ENCODE results near the gene POU2AF3.
"Not testable (repeated sequence)": the region's sequence is repeated elsewhere in the genome, so short reads cannot be mapped to it uniquely, and the experiment has no call there.

The POU2AF3 gene

DNA sequence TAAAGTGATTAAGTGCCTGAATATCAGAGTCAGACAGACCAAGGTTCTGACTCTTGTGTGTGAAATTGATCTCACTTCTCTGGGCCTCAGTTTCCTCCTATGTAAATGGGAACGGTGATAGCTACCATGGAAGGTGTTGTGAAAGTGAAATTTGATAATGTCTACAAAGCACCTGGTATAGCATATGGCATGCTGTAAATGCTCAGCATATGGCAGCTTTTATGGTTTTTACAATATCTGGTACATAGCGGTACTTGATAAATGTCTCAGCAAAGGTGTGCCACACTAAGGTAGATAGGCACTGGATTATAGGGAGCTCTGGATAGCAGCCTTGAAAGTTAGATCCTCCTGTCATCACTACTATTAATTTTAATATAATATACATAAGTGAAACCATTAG is 32.9 kb upstream of the POU2AF3 start:
- no peaks in the 10 kb centered on the region for H3K9me3 ChIP-seq (ENCODE audit: control insufficient read depth, low read length)
- H2BK5ac ChIP-seq (ENCODE audit: low read depth, low read length, poor library complexity, severe bottlenecking): no peak overlapping the region
- H3K23ac ChIP-seq (ENCODE audit: low read length in 2 of 2): no peak overlapping the region
- H3K79me1 ChIP-seq (replicated peaks; ENCODE audit: low read length, poor library complexity, severe bottlenecking): no peaks in the 10 kb centered on the region
- no peak overlapping the region for H3K4me2 ChIP-seq (ENCODE audit: low read length, poor library complexity, severe bottlenecking)
- H2AFZ ChIP-seq (ENCODE audit: low read depth, low read length): no peak overlapping the region
- H3K27me3 ChIP-seq (ENCODE audit: control insufficient read depth in 1 of 2, insufficient read depth in 1 of 2, low read length in 2 of 2): peaks cover 0 to 4% of the 10 kb centered on the region in 2 experiments
- no peak overlapping the region for H2AK5ac ChIP-seq (ENCODE audit: low read length, severe bottlenecking)
- no peak overlapping the region for H4K91ac ChIP-seq (ENCODE audit: low read length)
- no peak overlapping the region for H3K14ac ChIP-seq (ENCODE audit: low read length in 2 of 2)
- no peak for DNase-seq
- no peaks in the 10 kb centered on the region for H3K36me3 ChIP-seq (ENCODE audit: control insufficient read depth in 1 of 2, insufficient read depth in 2 of 2, low read depth in 1 of 2, low read length in 2 of 2)
- WGBS: 85% methylated on average over 2 of the region's 2 CpGs
- H3K18ac ChIP-seq (ENCODE audit: low read depth in 1 of 2, low read length in 2 of 2): no peak overlapping the region
- H3K9ac ChIP-seq (ENCODE audit: low read length): no peak overlapping the region
- no peak overlapping the region for H2BK12ac ChIP-seq (ENCODE audit: low read length in 2 of 2)
- H2BK120ac ChIP-seq (ENCODE audit: low read depth, low read length): no peak overlapping the region
- no peak overlapping the region for H4K8ac ChIP-seq (ENCODE audit: low read length)
- no peaks in the 10 kb centered on the region for H3K4me1 ChIP-seq (ENCODE audit: control insufficient read depth, insufficient read depth, low read depth, low read length)
- H3K27ac ChIP-seq (ENCODE audit: low read length, poor library complexity, severe bottlenecking): no peak overlapping the region
- no peak overlapping the region for H2BK15ac ChIP-seq (ENCODE audit: low read depth, poor library complexity, severe bottlenecking)
- no peak overlapping the region for H3K4ac ChIP-seq (ENCODE audit: low read depth in 1 of 2, low read length in 2 of 2)
- H3K4me3 ChIP-seq (ENCODE audit: insufficient read depth in 1 of 2, low read depth in 1 of 2, low read length in 2 of 2): no peak overlapping the region

- 100% methylated on average over 3 of the region's 4 CpGs for WGBS
- H2AFZ ChIP-seq (ENCODE audit: low read depth, low read length); H3K23ac ChIP-seq (ENCODE audit: low read length in 2 of 2): not testable (repeated sequence)
Observed at GRCh38 chr11:111268303-111268702, 30.0 kb upstream of the POU2AF3 start.

GRCh38 chr11:111269146-111269868 is 29.0 kb upstream of the POU2AF3 start:
- WGBS: 75% methylated on average over 5 of the region's 5 CpGs
- no peak overlapping the region for H2AFZ ChIP-seq (ENCODE audit: low read depth, low read length)

More at GRCh38 chr11:111268303-111268702, 30.0 kb upstream of the POU2AF3 start:
- not testable (repeated sequence) for H2BK12ac ChIP-seq (ENCODE audit: low read length in 2 of 2); DNase-seq; H4K8ac ChIP-seq (ENCODE audit: low read length); H2BK15ac ChIP-seq (ENCODE audit: low read depth, poor library complexity, severe bottlenecking); H3K4ac ChIP-seq (ENCODE audit: low read depth in 1 of 2, low read length in 2 of 2); H3K4me1 ChIP-seq (ENCODE audit: control insufficient read depth, insufficient read depth, low read depth, low read length); H3K27me3 ChIP-seq (ENCODE audit: control insufficient read depth in 1 of 2, insufficient read depth in 1 of 2, low read length in 2 of 2); H2AK5ac ChIP-seq (ENCODE audit: low read length, severe bottlenecking); H3K14ac ChIP-seq (ENCODE audit: low read length in 2 of 2); H3K36me3 ChIP-seq (ENCODE audit: control insufficient read depth in 1 of 2, insufficient read depth in 2 of 2, low read depth in 1 of 2, low read length in 2 of 2); H4K91ac ChIP-seq (ENCODE audit: low read length); H2BK5ac ChIP-seq (ENCODE audit: low read depth, low read length, poor library complexity, severe bottlenecking); H3K4me3 ChIP-seq (ENCODE audit: insufficient read depth in 1 of 2, low read depth in 1 of 2, low read length in 2 of 2); H3K9ac ChIP-seq (ENCODE audit: low read length); H3K9me3 ChIP-seq (ENCODE audit: control insufficient read depth, low read length); H2BK120ac ChIP-seq (ENCODE audit: low read depth, low read length); H3K18ac ChIP-seq (ENCODE audit: low read depth in 1 of 2, low read length in 2 of 2); H3K79me1 ChIP-seq (replicated peaks; ENCODE audit: low read length, poor library complexity, severe bottlenecking); H3K4me2 ChIP-seq (ENCODE audit: low read length, poor library complexity, severe bottlenecking); H3K27ac ChIP-seq (ENCODE audit: low read length, poor library complexity, severe bottlenecking)

GRCh38 chr11:111272420-111272819 is 25.9 kb upstream of the POU2AF3 start:
- no peak for DNase-seq
- no peak overlapping the region for H3K23ac ChIP-seq (ENCODE audit: low read length in 2 of 2)
- no peak overlapping the region for H2AFZ ChIP-seq (ENCODE audit: low read depth, low read length)
- H2BK12ac ChIP-seq (ENCODE audit: low read length in 2 of 2): no peak overlapping the region
- no peak overlapping the region for H2BK15ac ChIP-seq (ENCODE audit: low read depth, poor library complexity, severe bottlenecking)
- H3K14ac ChIP-seq (ENCODE audit: low read length in 2 of 2): no peak overlapping the region
- WGBS: 84% methylated on average over 1 of the region's 3 CpGs
- H4K91ac ChIP-seq (ENCODE audit: low read length): no peak overlapping the region
- H2BK120ac ChIP-seq (ENCODE audit: low read depth, low read length): no peak overlapping the region
- no peaks in the 10 kb centered on the region for H3K36me3 ChIP-seq (ENCODE audit: control insufficient read depth in 1 of 2, insufficient read depth in 2 of 2, low read depth in 1 of 2, low read length in 2 of 2)
- H3K9me3 ChIP-seq (ENCODE audit: control insufficient read depth, low read length): no peaks in the 10 kb centered on the region
- no peaks in the 10 kb centered on the region for H3K79me1 ChIP-seq (replicated peaks; ENCODE audit: low read length, poor library complexity, severe bottlenecking)
- H4K8ac ChIP-seq (ENCODE audit: low read length): no peak overlapping the region
- no peak overlapping the region for H3K4me2 ChIP-seq (ENCODE audit: low read length, poor library complexity, severe bottlenecking)
- H3K4ac ChIP-seq (ENCODE audit: low read depth in 1 of 2, low read length in 2 of 2): no peak overlapping the region
- no peak overlapping the region for H3K18ac ChIP-seq (ENCODE audit: low read depth in 1 of 2, low read length in 2 of 2)
- H2BK5ac ChIP-seq (ENCODE audit: low read depth, low read length, poor library complexity, severe bottlenecking): no peak overlapping the region
- H3K27ac ChIP-seq (ENCODE audit: low read length, poor library complexity, severe bottlenecking): no peak overlapping the region
- H2AK5ac ChIP-seq (ENCODE audit: low read length, severe bottlenecking): no peak overlapping the region
- H3K27me3 ChIP-seq (ENCODE audit: control insufficient read depth in 1 of 2, insufficient read depth in 1 of 2, low read length in 2 of 2): peaks cover 0 to 3% of the 10 kb centered on the region in 2 experiments
- no peaks in the 10 kb centered on the region for H3K4me1 ChIP-seq (ENCODE audit: control insufficient read depth, insufficient read depth, low read depth, low read length)
- no peak overlapping the region for H3K4me3 ChIP-seq (ENCODE audit: insufficient read depth in 1 of 2, low read depth in 1 of 2, low read length in 2 of 2)
- no peak overlapping the region for H3K9ac ChIP-seq (ENCODE audit: low read length)

More at GRCh38 chr11:111269146-111269868, 29.0 kb upstream of the POU2AF3 start:
- Histone ChIP-seq H3K79me1 (replicated peaks; ENCODE audit: low read length, poor library complexity, severe bottlenecking) (no peaks in the 10 kb centered on the region), H3K9me3 (ENCODE audit: control insufficient read depth, low read length) (no peaks in the 10 kb centered on the region), H2BK5ac (ENCODE audit: low read depth, low read length, poor library complexity, severe bottlenecking) (no peak overlapping the region), H3K14ac (ENCODE audit: low read length in 2 of 2) (no peak overlapping the region), H3K27me3 (ENCODE audit: control insufficient read depth in 1 of 2, insufficient read depth in 1 of 2, low read length in 2 of 2) (peaks cover 0 to 4% of the 10 kb centered on the region in 2 experiments), H3K9ac (ENCODE audit: low read length) (no peak overlapping the region), H3K23ac (ENCODE audit: low read length in 2 of 2) (no peak overlapping the region), H3K4ac (ENCODE audit: low read depth in 1 of 2, low read length in 2 of 2) (no peak overlapping the region), H3K4me2 (ENCODE audit: low read length, poor library complexity, severe bottlenecking) (no peak overlapping the region), H2BK12ac (ENCODE audit: low read length in 2 of 2) (no peak overlapping the region), H2BK15ac (ENCODE audit: low read depth, poor library complexity, severe bottlenecking) (no peak overlapping the region), H3K36me3 (ENCODE audit: control insufficient read depth in 1 of 2, insufficient read depth in 2 of 2, low read depth in 1 of 2, low read length in 2 of 2) (no peaks in the 10 kb centered on the region), H4K91ac (ENCODE audit: low read length) (no peak overlapping the region), H3K4me1 (ENCODE audit: control insufficient read depth, insufficient read depth, low read depth, low read length) (no peaks in the 10 kb centered on the region), H3K4me3 (ENCODE audit: insufficient read depth in 1 of 2, low read depth in 1 of 2, low read length in 2 of 2) (no peak overlapping the region), H3K27ac (ENCODE audit: low read length, poor library complexity, severe bottlenecking) (no peak overlapping the region), H2AK5ac (ENCODE audit: low read length, severe bottlenecking) (no peak overlapping the region), H2BK120ac (ENCODE audit: low read depth, low read length) (no peak overlapping the region), H4K8ac (ENCODE audit: low read length) (no peak overlapping the region), H3K18ac (ENCODE audit: low read depth in 1 of 2, low read length in 2 of 2) (no peak overlapping the region)
- no peak for DNase-seq

Measured in mesenchymal stem cell (in vitro differentiated cells and primary cell).